ENCODE data around the gene SHISA9. TPM values are rescaled to one million over a fixed set of nuclear protein-coding genes. Genes with fewer than 3 reads are reported as not detected.

The SHISA9 gene
- total and polyA plus RNA-seq, 4 donors: under 0.01 to 0.46 (median 0.07) TPM

- Histone ChIP-seq H3K9me3 (ENCODE audit: control insufficient read depth in 4 of 4, insufficient read depth in 3 of 4, low read length in 3 of 4) (peaks cover 0 to 13% (median 1%) of the 10 kb centered on the region in 4 donors), H3K36me3 (ENCODE audit: control insufficient read depth in 4 of 4, insufficient read depth in 4 of 4, low read length in 4 of 4) (no peaks in the 10 kb centered on the region), H3K27me3 (ENCODE audit: control insufficient read depth in 3 of 3, insufficient read depth in 3 of 3, low read length in 2 of 3) (no peaks in the 10 kb centered on the region), H3K27ac (ENCODE audit: low read depth in 1 of 2, low read length in 1 of 2) (no peak overlapping the region), H3K9ac (ENCODE audit: insufficient read depth in 1 of 2, low read length in 2 of 2) (no peak overlapping the region), H3K4me1 (ENCODE audit: control insufficient read depth in 5 of 5, insufficient read depth in 5 of 5, low read length in 5 of 5) (no peaks in the 10 kb centered on the region), H3K4me3 (no peak overlapping the region)
- TF ChIP-seq, protein P1, sequence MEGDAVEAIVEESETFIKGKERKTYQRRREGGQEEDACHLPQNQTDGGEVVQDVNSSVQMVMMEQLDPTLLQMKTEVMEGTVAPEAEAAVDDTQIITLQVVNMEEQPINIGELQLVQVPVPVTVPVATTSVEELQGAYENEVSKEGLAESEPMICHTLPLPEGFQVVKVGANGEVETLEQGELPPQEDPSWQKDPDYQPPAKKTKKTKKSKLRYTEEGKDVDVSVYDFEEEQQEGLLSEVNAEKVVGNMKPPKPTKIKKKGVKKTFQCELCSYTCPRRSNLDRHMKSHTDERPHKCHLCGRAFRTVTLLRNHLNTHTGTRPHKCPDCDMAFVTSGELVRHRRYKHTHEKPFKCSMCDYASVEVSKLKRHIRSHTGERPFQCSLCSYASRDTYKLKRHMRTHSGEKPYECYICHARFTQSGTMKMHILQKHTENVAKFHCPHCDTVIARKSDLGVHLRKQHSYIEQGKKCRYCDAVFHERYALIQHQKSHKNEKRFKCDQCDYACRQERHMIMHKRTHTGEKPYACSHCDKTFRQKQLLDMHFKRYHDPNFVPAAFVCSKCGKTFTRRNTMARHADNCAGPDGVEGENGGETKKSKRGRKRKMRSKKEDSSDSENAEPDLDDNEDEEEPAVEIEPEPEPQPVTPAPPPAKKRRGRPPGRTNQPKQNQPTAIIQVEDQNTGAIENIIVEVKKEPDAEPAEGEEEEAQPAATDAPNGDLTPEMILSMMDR (IDR thresholded peaks at IDR 0.05; ENCODE audit: control extremely low read depth, extremely low read depth): no peak
- ATAC-seq (ENCODE audit: insufficient read depth, low FRiP score) (no peak), DNase-seq (no peak)
- WGBS, 2 donors: 65 to 80% methylated on average over 2 of the region's 2 CpGs
Measured at GRCh38 chr16:13095061-13095460, 193.7 kb downstream of the SHISA9 start.

DNA sequence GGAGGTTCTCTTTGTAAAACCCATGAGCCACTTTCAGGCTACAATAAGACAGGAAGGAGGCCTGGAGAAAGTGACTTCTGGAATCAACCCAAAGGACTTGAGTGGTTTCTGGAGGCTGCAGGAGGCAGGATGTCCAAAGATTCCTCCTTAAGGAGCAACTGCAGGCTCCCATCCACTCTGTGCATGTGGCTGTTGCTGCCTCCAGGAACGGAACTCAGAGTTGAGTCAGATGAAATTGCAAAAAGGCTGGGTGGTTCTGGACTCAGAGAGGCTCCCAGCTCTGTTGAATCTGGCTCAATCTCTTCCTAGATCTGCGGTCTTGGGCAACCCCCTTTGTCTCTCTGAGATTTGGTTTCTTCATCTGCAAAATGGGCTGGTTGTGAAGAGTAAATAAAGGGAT lies 197.1 kb downstream of the SHISA9 start:
- Histone ChIP-seq H3K27ac (ENCODE audit: low read depth in 1 of 2, low read length in 1 of 2) (no peak overlapping the region), H3K9me3 (ENCODE audit: control insufficient read depth in 4 of 4, insufficient read depth in 3 of 4, low read length in 3 of 4) (peaks cover 0 to 3% (median 2%) of the 10 kb centered on the region in 4 donors), H3K27me3 (ENCODE audit: control insufficient read depth in 3 of 3, insufficient read depth in 3 of 3, low read length in 2 of 3) (no peaks in the 10 kb centered on the region), H3K4me1 (ENCODE audit: control insufficient read depth in 5 of 5, insufficient read depth in 5 of 5, low read length in 5 of 5) (no peaks in the 10 kb centered on the region), H3K4me3 (no peak overlapping the region), H3K9ac (ENCODE audit: insufficient read depth in 1 of 2, low read length in 2 of 2) (no peak overlapping the region), H3K36me3 (ENCODE audit: control insufficient read depth in 4 of 4, insufficient read depth in 4 of 4, low read length in 4 of 4) (no peaks in the 10 kb centered on the region)
- WGBS, 2 donors: 67 to 79% methylated on average over 2 of the region's 2 CpGs
- no peak for ATAC-seq (ENCODE audit: insufficient read depth, low FRiP score)
- no peak for DNase-seq
- TF ChIP-seq, protein P1 (IDR thresholded peaks at IDR 0.05; ENCODE audit: control extremely low read depth, extremely low read depth): no peak

DNA sequence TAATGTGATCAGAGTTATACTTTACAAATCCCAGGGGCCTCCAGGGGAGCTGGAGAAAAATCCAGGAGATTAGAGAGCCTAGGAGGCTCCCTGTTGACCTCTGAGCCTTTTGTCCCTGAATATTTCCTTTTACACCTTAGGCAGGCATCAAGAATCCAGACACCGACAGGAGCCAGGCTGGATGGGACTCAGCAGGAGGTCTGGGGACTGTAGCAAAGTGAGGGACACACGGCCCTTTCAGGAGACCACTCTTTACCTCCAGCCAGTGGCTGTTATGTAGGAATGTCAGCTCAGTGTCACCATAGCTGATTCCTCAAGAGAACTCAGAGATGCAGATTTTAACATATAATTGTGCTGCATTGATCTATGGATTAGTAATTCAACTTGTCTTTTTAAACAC lies 198.4 kb downstream of the SHISA9 start:
- H3K27ac ChIP-seq (ENCODE audit: low read depth in 1 of 2, low read length in 1 of 2): no peak overlapping the region
- ATAC-seq (ENCODE audit: insufficient read depth, low FRiP score): no peak
- H3K9me3 ChIP-seq (ENCODE audit: control insufficient read depth in 4 of 4, insufficient read depth in 3 of 4, low read length in 3 of 4): peaks cover 0 to 8% (median 0%) of the 10 kb centered on the region in 4 donors
- WGBS, 2 donors: 6 to 11% methylated on average over 2 of the region's 2 CpGs
- TF ChIP-seq, protein P1 (IDR thresholded peaks at IDR 0.05; ENCODE audit: control extremely low read depth, extremely low read depth): no peak
- no peaks in the 10 kb centered on the region for H3K27me3 ChIP-seq (ENCODE audit: control insufficient read depth in 3 of 3, insufficient read depth in 3 of 3, low read length in 2 of 3)
- H3K4me3 ChIP-seq: no peak overlapping the region
- H3K36me3 ChIP-seq (ENCODE audit: control insufficient read depth in 4 of 4, insufficient read depth in 4 of 4, low read length in 4 of 4): no peaks in the 10 kb centered on the region
- H3K9ac ChIP-seq (ENCODE audit: insufficient read depth in 1 of 2, low read length in 2 of 2): no peak overlapping the region
- no peak for DNase-seq
- no peaks in the 10 kb centered on the region for H3K4me1 ChIP-seq (ENCODE audit: control insufficient read depth in 5 of 5, insufficient read depth in 5 of 5, low read length in 5 of 5)

DNA sequence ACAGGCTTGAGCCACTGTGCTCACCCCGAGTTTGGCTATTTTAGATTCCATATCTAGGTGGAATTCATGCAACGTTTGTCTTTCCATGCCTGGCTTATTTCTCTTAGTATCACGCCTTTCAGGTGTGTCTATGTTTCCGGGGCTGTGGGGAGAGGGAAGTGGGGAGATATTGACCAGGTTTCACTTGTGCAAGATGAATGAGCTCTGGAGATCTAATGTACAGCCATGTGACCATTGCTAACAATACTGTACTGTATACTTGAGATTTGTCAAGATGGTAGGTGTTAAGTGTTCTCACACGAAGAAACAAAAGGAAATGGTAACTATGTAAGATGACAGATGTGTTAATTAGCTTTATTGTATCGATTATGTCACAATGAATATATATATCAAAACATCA lies 199.6 kb downstream of the SHISA9 start:
- TF ChIP-seq, protein P1 (IDR thresholded peaks at IDR 0.05; ENCODE audit: control extremely low read depth, extremely low read depth): no peak
- H3K27me3 ChIP-seq (ENCODE audit: control insufficient read depth in 3 of 3, insufficient read depth in 3 of 3, low read length in 2 of 3): no peaks in the 10 kb centered on the region
- H3K4me1 ChIP-seq (ENCODE audit: control insufficient read depth in 5 of 5, insufficient read depth in 5 of 5, low read length in 5 of 5): no peaks in the 10 kb centered on the region
- DNase-seq (no peak), ATAC-seq (ENCODE audit: insufficient read depth, low FRiP score) (no peak)
- H3K4me3 ChIP-seq: no peak overlapping the region
- H3K9ac ChIP-seq (ENCODE audit: insufficient read depth in 1 of 2, low read length in 2 of 2): no peak overlapping the region
- 71 to 78% methylated on average over 6 of the region's 6 CpGs for WGBS, 2 donors
- H3K36me3 ChIP-seq (ENCODE audit: control insufficient read depth in 4 of 4, insufficient read depth in 4 of 4, low read length in 4 of 4): no peaks in the 10 kb centered on the region
- no peak overlapping the region for H3K27ac ChIP-seq (ENCODE audit: low read depth in 1 of 2, low read length in 1 of 2)
- peaks cover 0 to 8% (median 2%) of the 10 kb centered on the region in 4 donors for H3K9me3 ChIP-seq (ENCODE audit: control insufficient read depth in 4 of 4, insufficient read depth in 3 of 4, low read length in 3 of 4)
